A549 (cell line): ENCODE results near the gene GRM2. TPM values are rescaled to one million over a fixed set of nuclear protein-coding genes. Genes with fewer than 3 reads are reported as not detected.

Experiments used
- ATAC-seq, 2 experiments: fragments of 200-7000 bp in 1 of 2; fragments of >200 bp in 1 of 2; cut with Nextera tagmentation in 1 of 2; cut with Tn5 transposase in 1 of 2; 3 replicates each; pipeline versions ENCODE4 v1.8.0 to v1.9.1; 2018 to 2020; ENCODE audit warnings: mild to moderate bottlenecking in 1 of 2, moderate library complexity in 1 of 2
- CTCF ChIA-PET: fragments of 300-600 bp; sonication (Branson Sonifier 250); formaldehyde crosslinking; extraction: SDS; loops from one replicate; lab custom pipeline; 2021; ENCODE audit warnings: antibody characterized with exemption, inconsistent platforms; lab: Yijun Ruan, JAX
- POLR2A ChIA-PET: fragments of 350-600 bp; formaldehyde crosslinking; extraction: SDS; loops from one replicate; lab custom pipeline; 2021; ENCODE audit warnings: antibody characterized with exemption, inconsistent platforms; lab: Yijun Ruan, JAX
- DNase-seq, 2 experiments: peaks; one replicate each; pipeline versions ENCODE4 v3.0.0 to v3.0.0-alpha.2; 2011 to 2016; ENCODE audit warnings: low read depth in 1 of 2, low spot score in 1 of 2
- FAIRE-seq: peaks from 2 replicates; lab custom pipeline; 2011; peaks lifted over from hg19 to GRCh38; lab: Jason Lieb, UNC
- H3K27ac ChIP-seq, 2 experiments: fragments of >200 bp; sonication (Bioruptor Twin); formaldehyde crosslinking; 3 replicates each; pipeline ENCODE4 v1.5.1; 2016 to 2017
- H3K4me1 ChIP-seq: fragments of >200 bp; sonication (Bioruptor Twin); formaldehyde crosslinking; 3 replicates; pipeline ENCODE4 v1.6.1; 2016
- H3K4me2 ChIP-seq: fragments of >200 bp; sonication (Bioruptor Twin); formaldehyde crosslinking; 3 replicates; pipeline ENCODE4 v1.6.1; 2016
- H3K4me3 ChIP-seq: fragments of >200 bp; sonication (Bioruptor Twin); formaldehyde crosslinking; 3 replicates; pipeline ENCODE4 v1.5.1; 2016
- H3K9me3 ChIP-seq: fragments of >200 bp; sonication (Bioruptor Twin); formaldehyde crosslinking; 3 replicates; pipeline ENCODE4 v1.6.1; 2016
- BHLHE40 ChIP-seq: IDR thresholded peaks from 2 replicates; pipeline ENCODE4 v1.6.1; 2012; ENCODE audit warnings: low read depth, low read length, inconsistent platforms
- CBX2 ChIP-seq: fragments of 200-600 bp; sonication (generic); IDR thresholded peaks from 2 replicates; pipeline ENCODE4 v1.6.1; 2016; ENCODE audit warnings: low read depth, mild to moderate bottlenecking, borderline replicate concordance
- CEBPB ChIP-seq, 2 experiments: fragments of >200 bp in 1 of 2; sonication (Bioruptor Twin) in 1 of 2; formaldehyde crosslinking in 1 of 2; IDR thresholded peaks; 2 replicates each; pipeline ENCODE4 v1.6.1; 2012 to 2016
- CHD2 ChIP-seq: fragments of 150-350 bp; IDR thresholded peaks from 2 replicates; pipeline ENCODE4 v1.6.1; 2014; ENCODE audit warnings: low read length; ENCODE audit not compliant: partially characterized antibody
- FOSB ChIP-seq: fragments of 250-450 bp; sonication (Bioruptor Pico); IDR thresholded peaks from 2 replicates; pipeline ENCODE4 v1.5.0; 2020; ENCODE audit warnings: mild to moderate bottlenecking, moderate library complexity
- FOSL2 ChIP-seq, 2 experiments: fragments of 450-650 bp in 1 of 2; fragments of >200 bp in 1 of 2; sonication (Bioruptor Twin) in 1 of 2; formaldehyde crosslinking; IDR thresholded peaks; 2 replicates each; pipeline versions ENCODE4 v1.5.0 to v1.6.1; 2016 to 2020; ENCODE audit warnings: mild to moderate bottlenecking in 1 of 2, moderate library complexity in 1 of 2
- FOXS1 ChIP-seq: fragments of 250-450 bp; sonication (Bioruptor Pico); IDR thresholded peaks from 2 replicates; pipeline ENCODE4 v1.5.0; 2020; ENCODE audit warnings: mild to moderate bottlenecking, moderate library complexity
- GATA3 ChIP-seq: IDR thresholded peaks from 2 replicates; pipeline ENCODE4 v1.6.1; 2012; ENCODE audit warnings: borderline replicate concordance
- HDAC2 ChIP-seq: fragments of 200-600 bp; sonication (generic); IDR thresholded peaks from 2 replicates; pipeline ENCODE4 v1.6.1; 2016
- HEYL ChIP-seq: fragments of 250-450 bp; sonication (Bioruptor Pico); IDR thresholded peaks from 2 replicates; pipeline ENCODE4 v1.8.0; 2021; ENCODE audit warnings: mild to moderate bottlenecking, moderate library complexity
- HOXA7 ChIP-seq: fragments of 250-450 bp; sonication (Bioruptor Pico); IDR thresholded peaks from 2 replicates; pipeline ENCODE4 v1.5.0; 2020; ENCODE audit warnings: mild to moderate bottlenecking, moderate library complexity
- JUN ChIP-seq, 2 experiments: fragments of >200 bp; sonication (Bioruptor Twin); formaldehyde crosslinking; IDR thresholded peaks; 2 replicates in 1 of 2; 3 replicates in 1 of 2; pipeline ENCODE4 v1.6.1; 2016 to 2017
- KDM1A ChIP-seq: fragments of 200-600 bp; sonication (generic); IDR thresholded peaks from 2 replicates; pipeline ENCODE4 v1.6.1; 2016; ENCODE audit warnings: low read depth, mild to moderate bottlenecking
- MAFK ChIP-seq: fragments of 450-650 bp; IDR thresholded peaks from 2 replicates; pipeline ENCODE4 v1.6.1; 2014; ENCODE audit not compliant: partially characterized antibody
- MAZ ChIP-seq: fragments of 150-350 bp; IDR thresholded peaks from 2 replicates; pipeline ENCODE4 v1.6.1; 2014; ENCODE audit warnings: antibody characterized with exemption, low read depth, low read length, borderline replicate concordance
- NFE2L2 ChIP-seq: fragments of 150-350 bp; conservative IDR thresholded peaks from 2 replicates; pipeline ENCODE4 v1.6.1; 2014; ENCODE audit warnings: low read length
- NPAS2 ChIP-seq: fragments of 250-450 bp; sonication (Bioruptor Pico); IDR thresholded peaks from 2 replicates; pipeline ENCODE4 v1.8.0; 2022; ENCODE audit warnings: mild to moderate bottlenecking, moderate library complexity, borderline replicate concordance
- NR3C1 ChIP-seq: fragments of >200 bp; sonication (Bioruptor Twin); formaldehyde crosslinking; IDR thresholded peaks from 3 replicates; pipeline ENCODE4 v1.6.1; 2017
- RARB ChIP-seq: fragments of 250-450 bp; sonication (Bioruptor Pico); IDR thresholded peaks from 2 replicates; pipeline ENCODE4 v1.8.0; 2021; ENCODE audit warnings: mild to moderate bottlenecking, moderate library complexity
- RNF2 ChIP-seq: fragments of 200-600 bp; sonication (generic); IDR thresholded peaks from 2 replicates; pipeline ENCODE4 v1.6.1; 2016; ENCODE audit warnings: low read depth, mild to moderate bottlenecking, antibody characterized with exemption, moderate library complexity, borderline replicate concordance
- SREBF2 ChIP-seq: fragments of 450-650 bp; IDR thresholded peaks from 2 replicates; pipeline ENCODE4 v1.6.1; 2014; ENCODE audit warnings: mild to moderate bottlenecking, moderate library complexity
- ZNF302 ChIP-seq: fragments of 250-450 bp; sonication (Bioruptor Pico); IDR thresholded peaks from 2 replicates; pipeline ENCODE4 v1.9.0; 2021; ENCODE audit warnings: inconsistent platforms, mild to moderate bottlenecking, moderate library complexity
- WGBS: methylation state at CpG from one replicate; pipeline ENCODE4 v1.1.6; 2017; ENCODE audit errors: missing lambda C conversion rate; 5-methylcytosine and 5-hydroxymethylcytosine counted together
- polyA plus RNA-seq, 4 experiments: library from polyadenylated mRNA; depleted of rRNA in 3 of 4; stranded (reverse); fragments of >200 nt; fragmentation: RNase III in 1 of 4; extraction: RNeasy Plus Mini Kit Qiagen cat#74134 plus additional on column Dnase treatment in 1 of 4; gene quantifications; 2 replicates in 3 of 4; 3 replicates in 1 of 4; pipeline ENCODE4 v1.2.3, GENCODE V29; 2011 to 2017
- TF ChIP-seq, protein P1 (sequence below): IDR thresholded peaks from 2 replicates; pipeline ENCODE4 v1.6.1; 2012
- TF ChIP-seq, protein P2 (sequence below): fragments of 250-450 bp; sonication (Bioruptor Pico); IDR thresholded peaks from 2 replicates; pipeline ENCODE4 v1.5.0; 2020; ENCODE audit warnings: low read depth, mild to moderate bottlenecking, moderate library complexity
- TF ChIP-seq, protein P3 (sequence below): fragments of 450-650 bp; IDR thresholded peaks from 2 replicates; pipeline ENCODE4 v1.6.1; 2014; ENCODE audit warnings: antibody characterized with exemption
- TF ChIP-seq, protein P4 (sequence below): fragments of 200-600 bp; sonication (generic); IDR thresholded peaks from 2 replicates; pipeline ENCODE4 v1.6.1; 2016; ENCODE audit warnings: antibody characterized with exemption, mild to moderate bottlenecking, moderate library complexity

GRM2 gene
- polyA plus RNA-seq, 2 of the 4 experiments (the other 2 are of a cell fraction), result 0.03 TPM; not detected in 1

DNA sequence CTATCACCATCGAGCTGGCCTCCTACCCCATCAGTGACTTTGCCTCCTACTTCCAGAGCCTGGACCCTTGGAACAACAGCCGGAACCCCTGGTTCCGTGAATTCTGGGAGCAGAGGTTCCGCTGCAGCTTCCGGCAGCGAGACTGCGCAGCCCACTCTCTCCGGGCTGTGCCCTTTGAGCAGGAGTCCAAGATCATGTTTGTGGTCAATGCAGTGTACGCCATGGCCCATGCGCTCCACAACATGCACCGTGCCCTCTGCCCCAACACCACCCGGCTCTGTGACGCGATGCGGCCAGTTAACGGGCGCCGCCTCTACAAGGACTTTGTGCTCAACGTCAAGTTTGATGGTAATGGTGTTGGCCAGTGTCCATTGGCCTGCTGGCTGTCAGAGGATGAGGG, 6.1 kb downstream of the GRM2 start:
- 76% methylated on average over 17 of the region's 19 CpGs for WGBS
- Histone ChIP-seq H3K4me2 (no peak overlapping the region), H3K4me3 (no peak overlapping the region), H3K9me3 (no peaks in the 10 kb centered on the region), H3K4me1 (no peaks in the 10 kb centered on the region), H3K27ac (no peak overlapping the region)
- ChIA-PET CTCF (no interaction called here), POLR2A (no interaction called here)
- TF ChIP-seq FOXS1 (CRISPR knock-in tag) (no peak), CHD2 (no peak), HEYL (CRISPR knock-in tag) (no peak), RARB (CRISPR knock-in tag) (no peak), NPAS2 (CRISPR knock-in tag) (no peak), ZNF302 (CRISPR knock-in tag) (no peak)
- TF ChIP-seq, protein P1, sequence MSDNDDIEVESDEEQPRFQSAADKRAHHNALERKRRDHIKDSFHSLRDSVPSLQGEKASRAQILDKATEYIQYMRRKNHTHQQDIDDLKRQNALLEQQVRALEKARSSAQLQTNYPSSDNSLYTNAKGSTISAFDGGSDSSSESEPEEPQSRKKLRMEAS, result no peak
- DNase-seq (no peak), FAIRE-seq (no peak), ATAC-seq (no peak)

DNA sequence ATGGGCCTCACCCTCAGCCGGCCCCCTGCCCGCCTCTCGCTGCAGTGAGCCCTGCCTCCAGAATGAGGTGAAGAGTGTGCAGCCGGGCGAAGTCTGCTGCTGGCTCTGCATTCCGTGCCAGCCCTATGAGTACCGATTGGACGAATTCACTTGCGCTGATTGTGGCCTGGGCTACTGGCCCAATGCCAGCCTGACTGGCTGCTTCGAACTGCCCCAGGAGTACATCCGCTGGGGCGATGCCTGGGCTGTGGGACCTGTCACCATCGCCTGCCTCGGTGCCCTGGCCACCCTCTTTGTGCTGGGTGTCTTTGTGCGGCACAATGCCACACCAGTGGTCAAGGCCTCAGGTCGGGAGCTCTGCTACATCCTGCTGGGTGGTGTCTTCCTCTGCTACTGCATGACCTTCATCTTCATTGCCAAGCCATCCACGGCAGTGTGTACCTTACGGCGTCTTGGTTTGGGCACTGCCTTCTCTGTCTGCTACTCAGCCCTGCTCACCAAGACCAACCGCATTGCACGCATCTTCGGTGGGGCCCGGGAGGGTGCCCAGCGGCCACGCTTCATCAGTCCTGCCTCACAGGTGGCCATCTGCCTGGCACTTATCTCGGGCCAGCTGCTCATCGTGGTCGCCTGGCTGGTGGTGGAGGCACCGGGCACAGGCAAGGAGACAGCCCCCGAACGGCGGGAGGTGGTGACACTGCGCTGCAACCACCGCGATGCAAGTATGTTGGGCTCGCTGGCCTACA, 8.5 kb downstream of the GRM2 start:
- H3K27ac ChIP-seq, result no peak overlapping the region
- CTCF ChIA-PET, result interaction anchor here (1.1 kb wide), 1 partner anchor 12 kb away, joined by 3 read pairs; no protein-coding TSS in a partner anchor
- TF ChIP-seq GATA3 (no peak), NFE2L2 (no peak), KDM1A (no peak), MAZ (no peak)
- H3K4me2 ChIP-seq, result no peak overlapping the region
- POLR2A ChIA-PET, result no interaction called here
- no peak for ATAC-seq
- no peak for DNase-seq
- FAIRE-seq, result no peak
- no peak overlapping the region for H3K4me3 ChIP-seq
- 80% methylated on average over 8 of the region's 36 CpGs for WGBS
- no peaks in the 10 kb centered on the region for H3K9me3 ChIP-seq
- H3K4me1 ChIP-seq, result no peaks in the 10 kb centered on the region

DNA sequence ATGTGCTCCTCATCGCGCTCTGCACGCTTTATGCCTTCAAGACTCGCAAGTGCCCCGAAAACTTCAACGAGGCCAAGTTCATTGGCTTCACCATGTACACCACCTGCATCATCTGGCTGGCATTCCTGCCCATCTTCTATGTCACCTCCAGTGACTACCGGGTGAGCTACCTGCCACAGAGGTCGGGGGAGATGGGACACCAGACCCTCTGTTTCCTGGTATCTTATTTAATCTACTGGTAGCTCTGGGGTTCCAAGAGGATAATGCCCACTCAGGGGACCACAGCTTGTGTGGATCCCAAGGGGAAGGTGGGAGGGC, 9.1 kb downstream of the GRM2 start:
- no peak for TF ChIP-seq FOSL2 (IDR thresholded peaks at IDR 0.05)
- TF ChIP-seq FOSL2 (CRISPR knock-in tag; IDR thresholded peaks at IDR 0.05), result no peak
- no peak for TF ChIP-seq MAZ
- no peak for TF ChIP-seq BHLHE40
- no peak for TF ChIP-seq FOSB (CRISPR knock-in tag)
- TF ChIP-seq NR3C1, result no peak
- TF ChIP-seq RARB (CRISPR knock-in tag), result no peak
- no peak for TF ChIP-seq CEBPB (IDR thresholded peaks at IDR 0.05)
- TF ChIP-seq NPAS2 (CRISPR knock-in tag), result no peak
- TF ChIP-seq GATA3, result no peak
- TF ChIP-seq, protein P2, sequence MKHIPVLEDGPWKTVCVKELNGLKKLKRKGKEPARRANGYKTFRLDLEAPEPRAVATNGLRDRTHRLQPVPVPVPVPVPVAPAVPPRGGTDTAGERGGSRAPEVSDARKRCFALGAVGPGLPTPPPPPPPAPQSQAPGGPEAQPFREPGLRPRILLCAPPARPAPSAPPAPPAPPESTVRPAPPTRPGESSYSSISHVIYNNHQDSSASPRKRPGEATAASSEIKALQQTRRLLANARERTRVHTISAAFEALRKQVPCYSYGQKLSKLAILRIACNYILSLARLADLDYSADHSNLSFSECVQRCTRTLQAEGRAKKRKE (CRISPR knock-in tag), result no peak
- DNase-seq (no peak), ATAC-seq (no peak), FAIRE-seq (no peak)
- CTCF ChIA-PET, result interaction anchor here (0.8 to 1.1 kb wide), 2 partner anchors 13 to 84 kb away, joined by 3 read pairs; no protein-coding TSS in a partner anchor
- Histone ChIP-seq H3K9me3 (no peaks in the 10 kb centered on the region), H3K27ac (no peak overlapping the region), H3K4me3 (no peak overlapping the region), H3K4me1 (no peaks in the 10 kb centered on the region), H3K4me2 (no peak overlapping the region)
- POLR2A ChIA-PET, result no interaction called here
- 45% methylated on average over 6 of the region's 8 CpGs for whole genome bisulfite sequencing

DNA sequence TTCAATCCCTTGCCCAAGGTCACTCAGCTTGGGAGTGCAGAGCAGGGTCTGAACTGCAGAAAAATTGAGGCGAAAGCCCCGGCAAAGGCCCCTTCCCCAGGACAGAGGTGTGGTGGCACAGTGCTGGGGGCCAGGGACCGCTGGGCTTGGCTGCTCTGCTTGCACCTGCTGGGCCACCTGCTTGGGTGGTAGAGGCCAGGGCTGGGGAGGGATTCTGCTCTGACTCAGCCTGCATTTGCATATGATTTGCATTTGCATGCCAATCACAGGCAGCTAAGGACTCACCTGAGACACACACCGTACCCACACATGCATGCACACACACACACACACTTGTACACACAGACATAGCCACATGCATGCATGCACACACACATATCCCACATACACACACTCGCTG, 9.9 kb downstream of the GRM2 start:
- CTCF ChIA-PET, result interaction anchor here (0.6 to 1.1 kb wide), 4 partner anchors 14 to 160 kb away, joined by 3 to 4 read pairs (median 3); no protein-coding TSS in a partner anchor
- POLR2A ChIA-PET, result no interaction called here
- FAIRE-seq (no peak), ATAC-seq (no peak), DNase-seq (no peak)
- H3K4me2 ChIP-seq, result no peak overlapping the region
- no peaks in the 10 kb centered on the region for H3K9me3 ChIP-seq
- WGBS, result 2% methylated on average over 5 of the region's 5 CpGs
- no peak overlapping the region for H3K27ac ChIP-seq
- H3K4me1 ChIP-seq, result no peaks in the 10 kb centered on the region
- no peak overlapping the region for H3K4me3 ChIP-seq
- no peak for TF ChIP-seq HOXA7 (CRISPR knock-in tag)
- TF ChIP-seq MAFK, result no peak
- no peak for TF ChIP-seq JUN (IDR thresholded peaks at IDR 0.05)
- TF ChIP-seq, protein P3, sequence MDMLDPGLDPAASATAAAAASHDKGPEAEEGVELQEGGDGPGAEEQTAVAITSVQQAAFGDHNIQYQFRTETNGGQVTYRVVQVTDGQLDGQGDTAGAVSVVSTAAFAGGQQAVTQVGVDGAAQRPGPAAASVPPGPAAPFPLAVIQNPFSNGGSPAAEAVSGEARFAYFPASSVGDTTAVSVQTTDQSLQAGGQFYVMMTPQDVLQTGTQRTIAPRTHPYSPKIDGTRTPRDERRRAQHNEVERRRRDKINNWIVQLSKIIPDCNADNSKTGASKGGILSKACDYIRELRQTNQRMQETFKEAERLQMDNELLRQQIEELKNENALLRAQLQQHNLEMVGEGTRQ, result no peak
- TF ChIP-seq CEBPB (IDR thresholded peaks at IDR 0.05), result no peak
- TF ChIP-seq, protein P4, sequence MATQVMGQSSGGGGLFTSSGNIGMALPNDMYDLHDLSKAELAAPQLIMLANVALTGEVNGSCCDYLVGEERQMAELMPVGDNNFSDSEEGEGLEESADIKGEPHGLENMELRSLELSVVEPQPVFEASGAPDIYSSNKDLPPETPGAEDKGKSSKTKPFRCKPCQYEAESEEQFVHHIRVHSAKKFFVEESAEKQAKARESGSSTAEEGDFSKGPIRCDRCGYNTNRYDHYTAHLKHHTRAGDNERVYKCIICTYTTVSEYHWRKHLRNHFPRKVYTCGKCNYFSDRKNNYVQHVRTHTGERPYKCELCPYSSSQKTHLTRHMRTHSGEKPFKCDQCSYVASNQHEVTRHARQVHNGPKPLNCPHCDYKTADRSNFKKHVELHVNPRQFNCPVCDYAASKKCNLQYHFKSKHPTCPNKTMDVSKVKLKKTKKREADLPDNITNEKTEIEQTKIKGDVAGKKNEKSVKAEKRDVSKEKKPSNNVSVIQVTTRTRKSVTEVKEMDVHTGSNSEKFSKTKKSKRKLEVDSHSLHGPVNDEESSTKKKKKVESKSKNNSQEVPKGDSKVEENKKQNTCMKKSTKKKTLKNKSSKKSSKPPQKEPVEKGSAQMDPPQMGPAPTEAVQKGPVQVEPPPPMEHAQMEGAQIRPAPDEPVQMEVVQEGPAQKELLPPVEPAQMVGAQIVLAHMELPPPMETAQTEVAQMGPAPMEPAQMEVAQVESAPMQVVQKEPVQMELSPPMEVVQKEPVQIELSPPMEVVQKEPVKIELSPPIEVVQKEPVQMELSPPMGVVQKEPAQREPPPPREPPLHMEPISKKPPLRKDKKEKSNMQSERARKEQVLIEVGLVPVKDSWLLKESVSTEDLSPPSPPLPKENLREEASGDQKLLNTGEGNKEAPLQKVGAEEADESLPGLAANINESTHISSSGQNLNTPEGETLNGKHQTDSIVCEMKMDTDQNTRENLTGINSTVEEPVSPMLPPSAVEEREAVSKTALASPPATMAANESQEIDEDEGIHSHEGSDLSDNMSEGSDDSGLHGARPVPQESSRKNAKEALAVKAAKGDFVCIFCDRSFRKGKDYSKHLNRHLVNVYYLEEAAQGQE, result no peak
- no peak for TF ChIP-seq SREBF2
- no peak for TF ChIP-seq CBX2
- no peak for TF ChIP-seq RNF2
- no peak for TF ChIP-seq HEYL (CRISPR knock-in tag)
- no peak for TF ChIP-seq HDAC2
